Right lobe of liver (tissue), 6 donors: Measurements from ENCODE around the gene PYGL. TPM values are rescaled to one million over a fixed set of nuclear protein-coding genes. Genes with fewer than 3 reads are reported as not detected.

Experiments used
- ATAC-seq, 4 donors: fragments of 200-7000 bp; cut with Tn5 transposase; one replicate each; pipeline ENCODE4 v1.9.1; 2020; ENCODE audit warnings: mild to moderate bottlenecking in 4 of 4, moderate library complexity in 4 of 4
- DNase-seq, 3 donors: peaks; one replicate each; pipeline ENCODE4 v3.0.0-alpha.2; 2020
- H3K27ac ChIP-seq, 3 donors: fragments of 200-600 bp; one replicate each; pipeline ENCODE4 v1.8.0; 2022
- H3K27me3 ChIP-seq, 2 donors: fragments of 200-600 bp; one replicate each; pipeline ENCODE4 v1.8.0; 2022
- H3K36me3 ChIP-seq, 4 donors: fragments of 200-600 bp; sonication (generic) in 1 of 4; one replicate each; pipeline versions ENCODE4 v1.5.1 to v1.8.0; 2017 to 2022; ENCODE audit warnings: control low read depth in 1 of 4
- H3K4me1 ChIP-seq, 4 donors: fragments of 200-600 bp; sonication (generic) in 1 of 4; one replicate each; pipeline versions ENCODE4 v1.5.1 to v1.8.0; 2017 to 2022; ENCODE audit warnings: control low read depth in 1 of 4
- H3K4me3 ChIP-seq, 3 donors: fragments of 200-600 bp; one replicate each; pipeline ENCODE4 v1.8.0; 2022
- H3K9me3 ChIP-seq, 4 donors: fragments of 200-600 bp; sonication (generic) in 1 of 4; one replicate each; pipeline versions ENCODE4 v1.5.1 to v1.8.0; 2017 to 2022; ENCODE audit warnings: control low read depth in 1 of 4
- CTCF ChIP-seq, 4 donors: fragments of 200-600 bp in 3 of 4; fragments of 450-650 bp in 1 of 4; IDR thresholded peaks; one replicate each; pipeline versions ENCODE4 v1.5.1 to v1.8.0; 2016 to 2022; ENCODE audit warnings: antibody characterized with exemption in 4 of 4, mild to moderate bottlenecking in 2 of 4
- POLR2A ChIP-seq: fragments of 450-650 bp; IDR thresholded peaks from one replicate; pipeline ENCODE4 v1.6.1; 2017; ENCODE audit warnings: antibody characterized with exemption, mild to moderate bottlenecking
- WGBS: methylation state at CpG from one replicate; pipeline ENCODE4 v1.1.6; 2018; ENCODE audit warnings: low coverage, low lambda C conversion rate; ENCODE audit not compliant: insufficient coverage; ENCODE audit errors: missing lambda C conversion rate; 5-methylcytosine and 5-hydroxymethylcytosine counted together
- intact Hi-C, 2 donors: fragments of 100-400 bp; cut with DNase I; formaldehyde crosslinking; loops; one replicate each; pipeline versions ENCODE4 v1.11.2 to v1.14.1; 2022
- total RNA-seq, 6 experiments: library from RNA; depleted of rRNA in 2 of 6; stranded (reverse); fragments of >200 nt in 2 of 6; fragmentation: NEBNext Ultra II Directional in 3 of 6; extraction: Animal tissue kit (Norgen Biotek cat#: 25700) in 3 of 6; gene quantifications; one replicate each; pipeline versions ENCODE4 v1.1.0 to v1.2.4, GENCODE V29; 2016 to 2023
- donor health status: DM: no; HTN: yes; CAD: no.
- donor health status: DM: no; HTN: no; CAD: no.
- donor health status: DM: no; HTN: no; CAD: no.
- donor health status: DM: no; HTN: yes; CAD: no.
- donor health status: DM: no; HTN: yes; CAD: no.

The PYGL gene
- total RNA-seq, 6 experiments from 2014 or later, result 80.1 to 130 (median 107) TPM

- TF ChIP-seq CTCF (IDR thresholded peaks at IDR 0.05) (no peak), POLR2A (no peak)
- no peak overlapping the region for H3K4me3 ChIP-seq
- no peaks in the 10 kb centered on the region for H3K9me3 ChIP-seq
- 57% methylated on average over 4 of the region's 4 CpGs for WGBS
- intact Hi-C loops, result no loop called here
- no peak overlapping the region for H3K27ac ChIP-seq
- no peaks in the 10 kb centered on the region for H3K36me3 ChIP-seq
- H3K4me1 ChIP-seq, result peaks cover 0 to 6% (median 0%) of the 10 kb centered on the region in 4 donors
- ATAC-seq (no peak), DNase-seq (no peak)
- no peaks in the 10 kb centered on the region for H3K27me3 ChIP-seq
Observed at GRCh38 chr14:50862036-50862570, 82.2 kb downstream of the PYGL start.

DNA sequence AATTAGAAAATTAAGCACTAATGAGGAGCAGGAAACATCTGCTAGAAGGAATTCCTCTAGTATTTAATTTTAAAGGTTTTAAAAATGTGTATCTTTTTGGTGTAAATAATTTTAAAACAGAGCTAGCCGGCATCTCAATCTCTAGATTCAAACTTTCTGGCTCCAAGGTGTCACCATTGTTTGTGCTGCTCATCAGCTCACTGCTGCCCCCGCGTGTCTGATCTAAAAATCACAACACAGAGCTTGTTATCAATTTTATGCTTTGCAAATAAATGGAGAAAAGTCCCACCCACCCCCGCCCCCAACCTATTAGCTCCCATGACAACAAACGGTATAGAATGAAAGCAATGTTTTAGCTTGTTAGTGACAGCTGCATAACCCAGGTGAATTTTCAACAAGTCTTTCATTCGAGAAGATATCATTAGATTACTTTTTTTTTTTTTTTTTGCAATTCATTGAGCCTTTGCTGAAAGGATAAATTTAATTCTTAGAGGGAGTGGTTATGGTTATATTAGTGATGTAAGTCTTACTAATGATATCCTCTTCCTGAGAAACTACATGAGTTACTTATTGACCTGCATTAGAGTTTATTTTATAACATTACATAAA lies 83.7 kb downstream of the PYGL start:
- Histone ChIP-seq H3K4me1 (peaks cover 0 to 6% (median 0%) of the 10 kb centered on the region in 4 donors), H3K27me3 (no peaks in the 10 kb centered on the region), H3K4me3 (peak overlapping the region; percentile 28 to 49 (median 42)), H3K9me3 (no peaks in the 10 kb centered on the region), H3K27ac (peak overlapping the region in 1 of 3 donors; percentile 35), H3K36me3 (no peaks in the 10 kb centered on the region)
- peak; percentile 67 to 77 (median 70) for DNase-seq
- peak; percentile 54 to 79 (median 74) for TF ChIP-seq CTCF (IDR thresholded peaks at IDR 0.05)
- TF ChIP-seq POLR2A, result no peak
- intact Hi-C loops, result no loop called here
- peak; percentile 83 to 92 (median 88) for ATAC-seq
- 4% methylated on average over 6 of the region's 6 CpGs for WGBS

DNA sequence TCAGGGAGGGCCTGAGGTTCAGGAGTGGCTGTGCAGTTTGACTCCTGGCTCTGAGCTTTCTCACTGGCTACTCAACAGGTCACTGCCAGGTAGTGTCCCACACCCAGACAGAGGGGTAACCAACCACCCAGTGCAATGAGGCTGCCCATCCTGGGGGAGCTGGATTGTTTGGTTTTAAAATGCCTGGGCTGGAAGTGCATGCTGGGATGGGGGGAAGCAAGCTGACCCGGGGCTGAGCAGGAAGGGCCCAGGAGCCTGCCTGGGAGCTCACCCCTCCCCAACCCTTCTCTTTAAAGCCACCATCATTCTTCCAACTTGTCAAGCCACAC lies 85.0 kb downstream of the PYGL start:
- WGBS, result 14% methylated on average over 1 of the region's 1 CpG

GRCh38 chr14:50856660-50857059 lies 87.6 kb downstream of the PYGL start:
- no peaks in the 10 kb centered on the region for H3K27me3 ChIP-seq
- no peaks in the 10 kb centered on the region for H3K9me3 ChIP-seq
- no peak for TF ChIP-seq POLR2A
- no peak for TF ChIP-seq CTCF (IDR thresholded peaks at IDR 0.05)
- DNase-seq (no peak), ATAC-seq (no peak)
- peaks cover 0 to 6% (median 0%) of the 10 kb centered on the region in 4 donors for H3K4me1 ChIP-seq
- WGBS, result 78% methylated on average over 5 of the region's 5 CpGs
- H3K27ac ChIP-seq, result no peak overlapping the region
- no peak overlapping the region for H3K4me3 ChIP-seq
- intact Hi-C loops, result no loop called here
- no peaks in the 10 kb centered on the region for H3K36me3 ChIP-seq

More for the DNA sequence above, 85.0 kb downstream of the PYGL start:
- intact Hi-C loops, result no loop called here
- peak overlapping the region in 1 of 3 donors; percentile 35 for H3K27ac ChIP-seq
- TF ChIP-seq CTCF (IDR thresholded peaks at IDR 0.05) (no peak), POLR2A (no peak)
- H3K4me3 ChIP-seq, result peak overlapping the region in 1 of 3 donors; percentile 28
- ATAC-seq (no peak), DNase-seq (no peak)
- H3K27me3 ChIP-seq, result no peaks in the 10 kb centered on the region
- peaks cover 0 to 6% (median 0%) of the 10 kb centered on the region in 4 donors for H3K4me1 ChIP-seq
- H3K9me3 ChIP-seq, result no peaks in the 10 kb centered on the region
- H3K36me3 ChIP-seq, result no peaks in the 10 kb centered on the region
